DOHH2 (cell line): Measurements from ENCODE around the gene RLF.

Experiments
- H3F3A ChIP-seq: fragments of 200-600 bp; sonication (generic), shearing (Covaris generic); 2 replicates; pipeline ENCODE4 v1.6.0; 2016; ENCODE audit warnings: antibody characterized with exemption, mild to moderate bottlenecking; ENCODE audit not compliant: control insufficient read depth, insufficient read depth
- H3K27ac ChIP-seq: fragments of 200-600 bp; sonication (generic); 2 replicates; pipeline ENCODE4 v1.5.1; 2014; ENCODE audit warnings: low read depth, mild to moderate bottlenecking, low read length, moderate library complexity
- H3K27me3 ChIP-seq: fragments of 200-600 bp; sonication (generic); 2 replicates; pipeline ENCODE4 v1.6.1; 2014; ENCODE audit warnings: mild to moderate bottlenecking, low read length, mixed read lengths; ENCODE audit not compliant: control insufficient read depth
- H3K36me3 ChIP-seq: fragments of 200-600 bp; sonication (generic); 2 replicates; pipeline ENCODE4 v1.6.1; 2014; ENCODE audit warnings: mild to moderate bottlenecking, low read length, moderate library complexity, mixed read lengths; ENCODE audit not compliant: control insufficient read depth
- H3K4me1 ChIP-seq: fragments of 200-600 bp; sonication (generic); 2 replicates; pipeline ENCODE4 v1.6.1; 2014; ENCODE audit warnings: mild to moderate bottlenecking, low read length, mixed read lengths; ENCODE audit not compliant: control insufficient read depth
- H3K4me2 ChIP-seq: fragments of 200-600 bp; sonication (generic); 2 replicates; pipeline ENCODE4 v1.6.0; 2014; ENCODE audit warnings: mild to moderate bottlenecking, low read length, moderate library complexity
- H3K4me3 ChIP-seq: fragments of 200-600 bp; sonication (generic); 2 replicates; pipeline ENCODE4 v1.5.1; 2014; ENCODE audit warnings: mild to moderate bottlenecking, low read length, mixed read lengths
- H3K79me2 ChIP-seq: fragments of 200-600 bp; sonication (generic); 2 replicates; pipeline ENCODE4 v1.6.1; 2014; ENCODE audit warnings: mild to moderate bottlenecking, low read length, mixed read lengths; ENCODE audit not compliant: control insufficient read depth
- H3K9me2 ChIP-seq: fragments of 200-600 bp; sonication (generic); replicated peaks from 2 replicates; pipeline ENCODE4 v1.6.1; 2014; ENCODE audit warnings: mild to moderate bottlenecking, low read length, mixed read lengths; ENCODE audit not compliant: control insufficient read depth
- H3K9me3 ChIP-seq: fragments of 200-600 bp; sonication (generic); 2 replicates; pipeline ENCODE4 v1.6.1; 2014; ENCODE audit warnings: antibody characterized with exemption, low read length, mixed read lengths; ENCODE audit not compliant: control insufficient read depth, insufficient read depth
- H4K20me1 ChIP-seq: fragments of 200-600 bp; sonication (generic); 2 replicates; pipeline ENCODE4 v1.6.0; 2014; ENCODE audit warnings: low read depth, mild to moderate bottlenecking, antibody characterized with exemption, low read length, moderate library complexity; ENCODE audit not compliant: control insufficient read depth, insufficient read depth
- EZH2phosphoT487 ChIP-seq: fragments of 200-600 bp; sonication (generic); IDR thresholded peaks from 2 replicates; pipeline ENCODE4 v1.6.1; 2017; ENCODE audit warnings: borderline replicate concordance, mild to moderate bottlenecking, antibody characterized with exemption, low read length, moderate library complexity, mixed read lengths
- TF ChIP-seq, protein P1 (sequence below): fragments of 200-600 bp; sonication (generic); IDR thresholded peaks from one replicate; pipeline ENCODE4 v1.5.1; 2014; ENCODE audit warnings: antibody characterized with exemption, mild to moderate bottlenecking, low read depth, low read length; ENCODE audit not compliant: poor library complexity, severe bottlenecking

Gene RLF

GRCh38 chr1:40244138-40244744 lies 83.1 kb downstream of the RLF start:
- Histone ChIP-seq H3K27me3 (no peaks in the 10 kb centered on the region), H3K4me2 (no peak overlapping the region), H4K20me1 (no peaks in the 10 kb centered on the region), H3K4me3 (no peak overlapping the region), H3K9me3 (no peaks in the 10 kb centered on the region), H3K36me3 (peaks cover 6% of the 10 kb centered on the region), H3K4me1 (no peaks in the 10 kb centered on the region), H3K27ac (no peak overlapping the region), H3F3A (peaks cover 5% of the 10 kb centered on the region; the same call in 1 of the 2 replicates), H3K79me2 (no peaks in the 10 kb centered on the region), H3K9me2 (no peaks in the 10 kb centered on the region)
- TF ChIP-seq, protein P1, sequence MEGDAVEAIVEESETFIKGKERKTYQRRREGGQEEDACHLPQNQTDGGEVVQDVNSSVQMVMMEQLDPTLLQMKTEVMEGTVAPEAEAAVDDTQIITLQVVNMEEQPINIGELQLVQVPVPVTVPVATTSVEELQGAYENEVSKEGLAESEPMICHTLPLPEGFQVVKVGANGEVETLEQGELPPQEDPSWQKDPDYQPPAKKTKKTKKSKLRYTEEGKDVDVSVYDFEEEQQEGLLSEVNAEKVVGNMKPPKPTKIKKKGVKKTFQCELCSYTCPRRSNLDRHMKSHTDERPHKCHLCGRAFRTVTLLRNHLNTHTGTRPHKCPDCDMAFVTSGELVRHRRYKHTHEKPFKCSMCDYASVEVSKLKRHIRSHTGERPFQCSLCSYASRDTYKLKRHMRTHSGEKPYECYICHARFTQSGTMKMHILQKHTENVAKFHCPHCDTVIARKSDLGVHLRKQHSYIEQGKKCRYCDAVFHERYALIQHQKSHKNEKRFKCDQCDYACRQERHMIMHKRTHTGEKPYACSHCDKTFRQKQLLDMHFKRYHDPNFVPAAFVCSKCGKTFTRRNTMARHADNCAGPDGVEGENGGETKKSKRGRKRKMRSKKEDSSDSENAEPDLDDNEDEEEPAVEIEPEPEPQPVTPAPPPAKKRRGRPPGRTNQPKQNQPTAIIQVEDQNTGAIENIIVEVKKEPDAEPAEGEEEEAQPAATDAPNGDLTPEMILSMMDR, result no peak
- no peak for TF ChIP-seq EZH2phosphoT487

DNA sequence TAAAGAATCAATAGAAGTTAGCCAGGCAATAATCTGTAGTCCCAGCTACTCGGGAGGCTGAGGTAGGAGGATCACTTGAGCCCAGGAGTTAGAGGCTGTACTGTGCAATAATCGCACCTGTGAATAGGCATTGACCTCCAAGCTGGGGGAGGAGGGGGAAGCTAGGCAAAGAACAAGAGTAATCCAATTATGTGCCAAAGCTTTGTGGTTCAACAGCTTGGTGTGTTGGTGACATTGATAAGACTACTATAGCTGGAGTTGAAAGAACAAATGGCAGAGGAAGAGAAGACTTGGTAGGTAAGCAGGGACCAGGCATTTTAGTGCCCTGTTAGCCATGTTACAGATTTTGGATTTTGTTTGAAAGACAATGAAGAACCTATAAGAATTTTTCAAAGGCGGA lies 84.5 kb downstream of the RLF start:
- H3K9me2 ChIP-seq, result no peaks in the 10 kb centered on the region
- H3K9me3 ChIP-seq, result no peaks in the 10 kb centered on the region
- H3K79me2 ChIP-seq, result no peaks in the 10 kb centered on the region
- no peaks in the 10 kb centered on the region for H4K20me1 ChIP-seq
- no peak overlapping the region for H3K27ac ChIP-seq
- no peak overlapping the region for H3K4me3 ChIP-seq
- H3K4me2 ChIP-seq, result no peak overlapping the region
- no peaks in the 10 kb centered on the region for H3K36me3 ChIP-seq
- no peaks in the 10 kb centered on the region for H3K27me3 ChIP-seq
- H3K4me1 ChIP-seq, result no peaks in the 10 kb centered on the region
- 0 out of 2 replicates have a peak, but pooled peaks cover 2% of the 10 kb centered on the region for H3F3A ChIP-seq
- TF ChIP-seq, protein P1, result no peak
- no peak for TF ChIP-seq EZH2phosphoT487

- H3K27me3 ChIP-seq, result no peaks in the 10 kb centered on the region
- H3K27ac ChIP-seq, result no peak within 1 kb of the TSS
- no peaks in the 10 kb centered on the region for H4K20me1 ChIP-seq
- H3K9me2 ChIP-seq, result no peaks in the 10 kb centered on the region
- H3K4me1 ChIP-seq, result no peaks in the 10 kb centered on the region
- TF ChIP-seq EZH2phosphoT487, result no peak
- TF ChIP-seq, protein P1, result no peak
- H3K4me3 ChIP-seq, result no peak within 1 kb of the TSS
- no peaks in the 10 kb centered on the region for H3K79me2 ChIP-seq
- H3K36me3 ChIP-seq, result no peaks in the 10 kb centered on the region
- H3K9me3 ChIP-seq, result no peaks in the 10 kb centered on the region
- H3K4me2 ChIP-seq, result no peak within 1 kb of the TSS
- 0 out of 2 replicates have a peak, but pooled peaks cover 2% of the 10 kb centered on the region for H3F3A ChIP-seq
These were observed 86.5 kb downstream of the RLF start, which contains the start of gene TMCO2 for GRCh38 chr1:40247655-40248054. TSS of gene TMCO2 (plus strand) at chr1:40247937. CDS start at chr1:40247994, 57 bp downstream.
